Head of caudate nucleus (tissue), 42 donors: ENCODE results near the gene LTBP1.
"Not testable (repeated sequence)": the region's sequence is repeated elsewhere in the genome, so short reads cannot be mapped to it uniquely, and the experiment has no call there.

ENCODE experiments used
- DNase-seq, 42 donors: peaks; one replicate each; pipeline versions ENCODE4 v3.0.0 to v3.0.0-alpha.2; 2020 to 2021; ENCODE audit warnings: mixed read lengths in 7 of 42
- intact Hi-C: fragments of 100-400 bp; cut with DNase I; formaldehyde crosslinking; loops from one replicate; pipeline ENCODE4 v1.15.0; 2022

LTBP1 gene

DNA sequence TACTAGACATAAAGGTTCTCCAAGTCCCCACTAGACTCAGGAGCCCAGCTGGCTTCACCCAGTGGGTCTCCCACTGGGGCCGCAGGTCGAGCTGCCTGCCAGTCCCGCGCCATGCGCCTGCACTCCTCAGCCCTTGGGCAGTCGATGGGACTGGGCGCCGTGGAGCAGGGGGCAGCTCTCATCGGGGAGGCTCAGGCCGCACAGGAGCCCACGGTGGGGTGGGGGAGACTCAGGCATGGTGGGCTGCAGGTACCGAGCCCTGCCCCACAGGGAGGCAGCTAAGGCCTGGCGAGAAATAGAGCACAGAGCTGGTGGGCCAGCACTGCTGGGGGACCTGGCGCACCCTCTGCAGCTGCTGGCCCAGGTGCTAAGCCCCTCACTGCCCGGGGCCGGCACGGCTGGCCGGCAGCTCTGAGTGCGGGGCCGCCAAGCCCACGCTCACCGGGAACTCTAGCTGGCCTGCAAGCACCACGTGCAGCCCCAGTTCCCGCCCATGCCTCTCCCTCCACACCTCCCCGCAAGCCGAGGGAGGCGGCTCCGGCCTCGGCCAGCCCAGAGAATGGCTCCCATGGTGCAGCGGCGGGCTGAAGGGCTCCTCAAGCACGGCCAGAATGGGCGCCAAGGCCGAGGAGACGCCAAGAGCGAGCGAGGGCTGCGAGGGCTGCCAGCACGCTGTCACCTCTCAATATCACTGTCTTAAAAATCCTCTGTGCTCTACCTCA is 110.7 kb downstream of the LTBP1 start:
- DNase-seq, intact Hi-C loops: not testable (repeated sequence)

DNA sequence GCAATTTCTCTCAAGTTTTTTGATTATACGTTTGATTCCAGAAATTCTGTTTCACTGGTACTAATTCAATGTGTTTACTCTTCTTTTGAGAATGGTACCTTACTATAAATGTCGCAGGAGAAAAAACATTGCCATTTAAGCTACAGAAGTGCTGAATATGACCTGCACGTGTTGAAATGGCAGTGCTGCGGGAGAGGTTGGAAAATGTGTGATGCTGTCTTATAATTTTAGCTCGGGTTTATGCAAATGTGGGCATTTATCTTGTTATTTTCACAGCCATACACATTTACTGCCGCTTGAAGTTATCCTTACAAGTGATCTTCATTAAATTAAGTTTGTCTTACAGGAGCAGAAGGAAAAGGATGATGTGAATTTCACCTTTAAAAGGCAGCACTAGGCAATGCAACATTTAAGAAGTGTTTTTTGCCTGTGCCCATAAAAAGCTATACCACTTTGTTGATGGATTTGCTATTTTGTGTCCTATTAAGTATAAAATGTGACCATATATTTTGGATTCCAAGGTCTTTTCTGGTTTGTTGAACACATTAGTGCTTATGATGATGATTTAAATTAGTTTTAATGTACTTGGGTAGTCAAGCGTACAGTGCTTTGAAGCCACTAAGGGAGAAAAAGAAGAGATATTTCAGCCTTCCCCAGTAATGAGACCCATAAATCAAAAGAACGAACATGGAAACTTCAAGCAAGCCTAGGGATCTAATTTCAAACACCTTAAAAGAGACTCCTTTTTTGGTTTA is 112.1 kb downstream of the LTBP1 start:
- no peak for DNase-seq
- intact Hi-C loops = no loop called here

- intact Hi-C loops = no loop called here
- DNase-seq = no peak
Measured at GRCh38 chr2:33059471-33060156, 112.9 kb downstream of the LTBP1 start.

- DNase-seq = no peak
- intact Hi-C loops = no loop called here
Measured at GRCh38 chr2:33060405-33060804, 113.7 kb downstream of the LTBP1 start.

DNA sequence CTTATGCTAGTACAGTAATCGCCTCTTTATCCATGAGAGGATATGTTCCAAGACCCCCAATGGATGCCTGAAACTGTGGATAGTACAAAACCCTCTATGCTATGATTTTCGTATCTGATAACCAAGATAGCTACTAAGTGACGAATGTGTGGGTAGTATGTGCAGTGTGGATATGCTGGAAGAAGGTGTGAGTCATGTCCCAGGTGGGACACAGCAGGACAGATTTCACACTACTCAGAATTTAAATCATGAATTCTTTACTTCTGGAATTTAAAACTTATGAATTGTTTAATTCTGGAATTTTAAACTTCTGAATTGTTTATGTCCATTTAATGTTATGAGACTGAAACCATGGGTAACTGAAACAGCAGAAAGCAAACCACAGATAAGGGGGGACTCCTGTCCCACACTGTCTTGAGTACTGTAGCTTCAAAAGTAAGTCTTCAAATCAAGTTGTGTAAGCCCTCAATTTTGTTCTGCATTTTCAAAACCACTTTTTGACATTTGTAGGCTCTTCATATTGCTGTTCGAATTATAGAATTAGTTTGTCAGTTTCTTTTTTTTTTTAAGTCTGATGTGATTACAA is 116.0 kb downstream of the LTBP1 start:
- DNase-seq = no peak
- intact Hi-C loops = no loop called here

DNA sequence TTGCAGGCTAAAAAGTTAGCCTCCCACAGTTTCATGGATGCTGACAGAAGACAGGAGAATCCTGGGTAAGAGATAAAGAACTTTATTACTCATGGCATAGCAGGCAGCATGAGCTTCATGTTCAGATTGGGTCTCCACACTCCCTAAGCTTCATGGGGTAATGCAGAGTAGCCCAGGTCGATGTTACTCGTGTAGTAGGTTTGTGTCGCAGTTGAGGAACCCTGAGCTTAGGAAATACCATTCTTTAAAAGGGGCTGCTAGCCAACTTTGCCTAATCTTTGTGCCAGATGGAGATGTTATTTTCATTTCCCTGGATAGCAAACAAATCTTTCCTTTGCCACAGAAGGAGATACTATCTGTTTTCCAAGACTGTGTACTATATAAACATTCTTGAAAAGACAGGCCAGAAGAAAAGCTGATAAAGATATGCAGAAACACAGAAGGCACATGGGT is 117.6 kb downstream of the LTBP1 start:
- no peak for DNase-seq
- intact Hi-C loops = no loop called here

DNA sequence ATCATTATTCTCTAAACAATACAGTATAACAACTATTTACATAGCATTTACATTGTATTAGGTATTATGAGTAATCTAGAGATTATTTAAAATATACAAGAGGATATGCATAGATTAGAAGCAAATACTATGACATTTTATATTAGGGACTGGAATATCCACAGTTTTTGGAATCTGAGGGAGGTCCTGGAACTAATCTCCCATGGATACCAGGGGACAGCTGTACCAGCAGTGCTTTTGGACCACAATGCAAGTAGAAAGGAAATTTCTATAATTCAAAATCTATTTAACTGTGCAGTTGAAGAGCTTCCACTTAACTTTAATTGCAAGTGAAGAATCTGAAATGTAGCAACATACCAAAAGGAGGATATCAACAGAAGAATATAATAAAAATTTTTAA is 120.8 kb downstream of the LTBP1 start:
- intact Hi-C loops = no loop called here
- DNase-seq = no peak

DNA sequence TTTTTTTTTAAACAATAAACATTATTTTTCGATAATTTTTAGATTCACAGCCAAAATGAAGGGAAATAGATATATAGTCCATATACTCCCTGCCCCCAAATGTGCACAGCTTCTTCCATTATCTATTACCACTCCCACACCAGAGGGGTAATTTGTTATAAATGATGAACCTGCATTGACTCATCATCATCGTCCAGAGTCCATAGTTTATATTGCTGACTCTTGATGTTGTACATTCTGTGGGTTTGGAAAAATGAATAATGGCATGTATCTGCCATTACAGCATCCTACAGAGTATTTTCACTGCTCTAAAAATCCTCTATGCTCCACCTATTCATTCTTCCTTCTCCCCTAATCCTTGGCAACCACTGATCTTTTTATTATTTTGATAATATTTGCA is 121.5 kb downstream of the LTBP1 start:
- no peak for DNase-seq
- intact Hi-C loops = no loop called here

DNA sequence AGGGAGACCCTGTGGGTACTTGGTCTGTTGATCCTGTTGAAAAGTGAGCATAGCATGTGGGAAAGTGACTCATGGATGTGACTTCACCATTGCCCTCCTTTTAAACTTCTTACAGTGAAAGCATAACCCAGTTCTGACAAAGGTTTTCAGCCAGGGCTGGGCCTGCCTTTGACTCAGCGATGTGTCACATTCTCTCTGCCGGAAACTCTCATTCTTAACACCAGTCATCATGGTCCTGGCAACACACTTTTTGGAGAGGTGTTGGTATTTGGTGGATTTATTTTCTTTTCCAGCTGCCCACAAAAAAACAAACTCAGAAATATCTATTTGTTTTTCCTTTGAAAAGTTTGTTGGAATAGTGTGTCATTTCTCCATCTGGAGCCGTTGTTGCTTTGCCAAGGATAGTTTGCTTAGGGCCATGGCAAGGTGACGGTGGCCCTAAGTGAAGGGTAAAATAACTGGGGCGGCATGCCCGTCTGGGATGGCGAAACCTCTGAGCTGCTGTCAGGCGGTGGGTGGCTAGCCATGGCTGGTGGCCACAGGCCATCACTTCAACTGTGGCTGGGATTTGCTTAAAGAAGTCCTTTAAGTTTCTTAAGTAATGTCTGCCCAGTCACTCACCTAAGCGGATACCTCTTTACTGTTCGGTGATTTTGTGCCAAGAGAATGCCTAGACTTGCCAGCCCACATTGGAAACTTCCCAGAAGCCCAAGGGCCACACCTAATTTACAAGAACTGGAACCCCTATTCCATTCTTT is 123.3 kb downstream of the LTBP1 start:
- DNase-seq = peak in 40 of 42 donors; percentile 13 to 88 (median 52)
- intact Hi-C loops = no loop called here

DNA sequence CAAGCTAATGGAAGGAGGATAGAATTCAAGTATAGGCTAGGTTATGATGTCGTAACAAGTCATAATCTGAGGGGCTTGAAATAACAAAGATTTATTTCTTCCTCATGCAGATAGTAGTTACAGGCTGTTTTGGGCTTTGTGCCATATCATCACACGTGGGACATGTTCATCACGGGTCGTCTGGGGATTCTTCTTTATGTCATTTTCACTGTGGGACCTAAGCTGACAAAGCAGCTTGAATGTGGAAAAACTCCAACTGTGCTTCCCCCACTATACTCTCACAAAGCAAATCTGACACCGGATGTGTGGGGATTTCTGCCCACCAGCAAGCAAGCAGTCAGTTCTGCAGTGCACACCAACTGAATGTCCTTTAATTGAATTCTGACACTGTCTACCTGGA is 124.8 kb downstream of the LTBP1 start:
- intact Hi-C loops = no loop called here

GRCh38 chr2:33072614-33073013 is 125.9 kb downstream of the LTBP1 start:
- intact Hi-C loops = no loop called here
- no peak for DNase-seq

More for the DNA sequence above, 124.8 kb downstream of the LTBP1 start:
- no peak for DNase-seq

DNA sequence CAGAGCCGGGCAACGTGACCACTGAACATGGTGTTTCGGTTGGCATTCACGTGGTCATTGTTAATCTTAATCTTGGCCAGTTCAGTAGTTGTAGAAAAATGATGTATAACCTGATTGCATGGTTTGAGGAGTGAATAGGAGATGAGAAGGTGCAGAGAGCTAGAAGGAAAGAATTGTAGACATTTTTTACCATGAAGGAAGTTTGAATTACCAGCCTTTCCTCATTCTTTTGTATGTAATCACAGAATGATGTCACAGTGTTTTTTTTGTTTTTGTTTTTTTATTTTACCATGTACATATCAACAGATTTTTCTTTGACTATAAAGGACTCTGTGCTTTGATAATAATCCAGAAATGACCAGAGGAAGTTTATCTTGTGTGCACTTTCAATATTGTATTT is 126.3 kb downstream of the LTBP1 start:
- intact Hi-C loops = no loop called here
- DNase-seq = no peak

- intact Hi-C loops = no loop called here
- DNase-seq = no peak
Measured at GRCh38 chr2:33074197-33074596, 127.4 kb downstream of the LTBP1 start.

- intact Hi-C loops = no loop called here
Measured at GRCh38 chr2:33077311-33077710, 130.6 kb downstream of the LTBP1 start.

GRCh38 chr2:33077844-33078243 is 131.1 kb downstream of the LTBP1 start:
- intact Hi-C loops = no loop called here
- no peak for DNase-seq

More at GRCh38 chr2:33077311-33077710, 130.6 kb downstream of the LTBP1 start:
- no peak for DNase-seq

DNA sequence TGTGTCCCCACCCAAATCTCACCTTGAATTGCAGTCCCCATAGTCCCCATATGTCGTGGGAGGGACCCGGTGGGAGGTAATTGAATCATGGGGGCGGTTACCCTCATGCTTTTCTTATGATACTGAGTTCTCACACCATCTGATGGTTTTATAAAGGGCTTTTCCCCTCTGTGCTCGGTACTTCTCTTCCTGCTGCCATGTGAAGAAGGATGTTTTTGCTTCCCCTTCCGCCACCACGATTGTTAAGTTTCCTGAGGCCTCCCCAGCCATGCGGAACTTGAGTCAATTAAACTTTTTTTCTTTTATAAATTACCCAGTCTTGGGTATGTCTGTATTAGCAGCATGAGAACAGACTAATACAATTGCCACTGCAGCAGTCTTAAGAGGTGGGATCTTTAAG is 134.9 kb downstream of the LTBP1 start:
- intact Hi-C loops = no loop called here
- no peak for DNase-seq

DNA sequence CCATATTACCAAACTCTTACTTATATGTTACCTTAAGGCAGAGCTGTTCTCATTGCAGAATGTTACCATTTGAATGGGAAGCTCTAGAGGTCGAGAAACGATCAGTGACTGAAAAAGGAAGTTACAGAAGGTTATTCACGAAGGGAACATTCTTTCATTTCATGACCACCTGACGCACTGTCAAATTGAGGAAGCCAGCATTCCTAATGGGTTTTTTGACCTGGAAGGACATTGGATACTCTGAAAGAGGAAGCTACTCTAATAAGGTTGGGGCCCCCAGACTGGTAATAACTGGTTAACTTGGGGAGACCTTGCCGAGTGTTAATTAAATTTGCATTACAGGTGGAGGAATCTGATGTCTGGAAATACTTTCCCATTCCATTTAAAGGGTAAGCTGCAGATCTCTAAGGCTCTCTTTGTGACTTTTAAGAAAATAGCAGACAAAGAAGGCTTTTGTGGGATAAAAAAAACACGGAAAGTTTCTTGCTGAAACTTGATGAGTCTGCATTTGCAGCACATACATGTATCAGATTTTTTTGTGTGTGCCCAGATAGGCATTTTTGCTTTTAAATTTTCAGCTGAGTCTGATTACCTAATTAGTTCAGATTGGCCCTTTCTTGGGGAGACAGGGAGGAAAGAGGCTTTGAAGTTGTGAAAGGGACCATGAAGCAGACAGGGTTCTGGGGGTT is 137.1 kb downstream of the LTBP1 start:
- intact Hi-C loops = no loop called here
- DNase-seq = no peak

- no peak for DNase-seq
- intact Hi-C loops = no loop called here
Measured at GRCh38 chr2:33084433-33084832, 137.7 kb downstream of the LTBP1 start.
